ENCODE results near the gene HS1BP3. TPM values are rescaled to one million over a fixed set of nuclear protein-coding genes. Genes with fewer than 3 reads are reported as not detected.

HS1BP3 gene
- total and polyA plus RNA-seq, 2 of the 13 experiments (the other 11 are each of a cell fraction or from before 2014, with no cell fraction given) = 15.2 to 22.0 TPM

DNA sequence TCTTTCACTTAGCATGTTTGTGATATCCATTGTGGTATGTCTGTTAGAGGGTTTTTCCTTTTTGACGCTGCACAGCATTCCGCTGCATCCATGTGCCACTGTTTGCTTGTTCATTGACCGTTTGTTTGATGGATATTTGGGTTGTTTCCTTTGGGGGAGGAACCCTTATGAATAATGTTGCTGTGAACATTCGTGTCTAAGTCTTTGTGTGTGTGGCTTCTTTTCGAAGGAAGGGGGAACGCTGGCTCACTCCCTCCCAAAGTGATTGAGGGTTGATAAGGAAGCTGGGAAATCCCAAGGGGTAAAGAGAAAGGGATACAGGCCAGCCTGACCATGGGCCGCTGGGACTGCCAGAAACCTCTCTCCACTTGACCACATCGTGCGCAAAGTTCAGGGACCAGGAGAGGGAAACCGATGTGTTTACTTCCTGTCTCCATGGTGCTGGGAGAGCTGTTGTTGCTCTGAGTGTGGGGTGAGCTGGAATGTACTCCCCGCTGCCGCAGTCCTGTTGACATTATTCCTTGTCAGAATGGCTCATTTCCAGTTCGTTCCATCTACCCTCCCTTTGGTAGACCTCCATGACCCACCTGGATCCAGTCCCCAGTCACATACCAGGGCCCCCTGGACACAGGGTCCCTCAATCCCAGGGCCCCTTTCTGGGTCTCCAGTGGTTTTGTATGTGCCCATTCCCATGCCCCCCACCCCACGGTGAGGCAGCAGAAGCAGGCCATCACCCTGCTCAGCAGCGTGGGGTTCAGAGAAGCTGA, 39.6 kb downstream of the HS1BP3 start (continued):
- TF ChIP-seq BCL3 (CRISPR knock-in tag; IDR thresholded peaks at IDR 0.05) (peak; percentile 96), KLF11 (CRISPR knock-in tag; IDR thresholded peaks at IDR 0.05) (peak; percentile 90), HMGA1 (CRISPR knock-in tag; conservative IDR thresholded peaks at IDR 0.05) (no peak), SIX1 (CRISPR knock-in tag; IDR thresholded peaks at IDR 0.05; ENCODE audit: borderline replicate concordance) (peak; percentile 60; the same call in 1 of the 2 replicates), POLR2AphosphoS2 (IDR thresholded peaks at IDR 0.05; ENCODE audit: low read depth, low read length) (no peak), MAF1 (CRISPR knock-in tag; IDR thresholded peaks at IDR 0.05; ENCODE audit: borderline replicate concordance) (no peak), HOXA7 (CRISPR knock-in tag; IDR thresholded peaks at IDR 0.05) (no peak), PHF21A (CRISPR knock-in tag; IDR thresholded peaks at IDR 0.05) (peak; percentile 96), DMTF1 (CRISPR knock-in tag; IDR thresholded peaks at IDR 0.05) (no peak; the same call in 1 of the 2 replicates), ZXDC (CRISPR knock-in tag; IDR thresholded peaks at IDR 0.05) (peak; percentile 76; the same call in 1 of the 2 replicates), ZNF770 (CRISPR knock-in tag; IDR thresholded peaks at IDR 0.05) (no peak), ZNF609 (CRISPR knock-in tag; IDR thresholded peaks at IDR 0.05; ENCODE audit: borderline replicate concordance) (peak; percentile 91), SOX6 (IDR thresholded peaks at IDR 0.05) (no peak), SOX6 (CRISPR knock-in tag; IDR thresholded peaks at IDR 0.05) (peak; percentile 90), MIXL1 (CRISPR knock-in tag; IDR thresholded peaks at IDR 0.05) (peak; percentile 86)

Data from HepG2 (cell line).